GM23338 (cell line): ENCODE results near the gene RRP12. TPM values are rescaled to one million over a fixed set of nuclear protein-coding genes. Genes with fewer than 3 reads are reported as not detected.
A peak's percentile ranks its signal among the peaks of the same experiment; 100 is the strongest.
"Not testable (repeated sequence)": the region's sequence is repeated elsewhere in the genome, so short reads cannot be mapped to it uniquely, and the experiment has no call there.

Experiments
- ATAC-seq: fragments of 200-7000 bp; cut with Tn5 transposase; 3 replicates; pipeline ENCODE4 v1.9.1; 2020
- DNase-seq: peaks from one replicate; pipeline ENCODE4 v3.0.0-alpha.2; 2015; ENCODE audit warnings: low spot score
- H2AFZ ChIP-seq: fragments of 200-600 bp; sonication (generic); 2 replicates; pipeline ENCODE4 v1.8.0; 2016; ENCODE audit warnings: antibody characterized with exemption, mild to moderate bottlenecking, moderate library complexity
- H3F3A ChIP-seq: fragments of 200-600 bp; sonication (generic); replicated peaks from 2 replicates; pipeline ENCODE4 v1.8.0; 2017; ENCODE audit warnings: antibody characterized with exemption, mixed run types, low read depth
- H3K27ac ChIP-seq: fragments of 200-600 bp; sonication (generic); 2 replicates; pipeline ENCODE4 v1.6.1; 2016; ENCODE audit warnings: low read depth
- H3K27me3 ChIP-seq: fragments of 200-600 bp; sonication (generic); 2 replicates; pipeline ENCODE4 v1.8.0; 2016; ENCODE audit warnings: mild to moderate bottlenecking, mixed run types, moderate library complexity; ENCODE audit not compliant: insufficient read depth
- H3K36me3 ChIP-seq: fragments of 200-600 bp; sonication (generic); 2 replicates; pipeline ENCODE4 v1.8.0; 2016; ENCODE audit warnings: mild to moderate bottlenecking; ENCODE audit not compliant: insufficient read depth
- H3K4me1 ChIP-seq: fragments of 200-600 bp; sonication (generic); 2 replicates; pipeline ENCODE4 v1.8.0; 2016; ENCODE audit warnings: mild to moderate bottlenecking, moderate library complexity; ENCODE audit not compliant: insufficient read depth
- H3K4me2 ChIP-seq: fragments of 200-600 bp; sonication (generic); 2 replicates; pipeline ENCODE4 v1.7.1; 2017; ENCODE audit warnings: mixed run types
- H3K4me3 ChIP-seq: fragments of 200-600 bp; sonication (generic); 2 replicates; pipeline ENCODE4 v1.6.1; 2016; ENCODE audit warnings: mixed run types
- H3K79me2 ChIP-seq: fragments of 200-600 bp; sonication (generic); replicated peaks from 2 replicates; pipeline ENCODE4 v1.8.0; 2017; ENCODE audit warnings: mild to moderate bottlenecking; ENCODE audit not compliant: insufficient read depth
- H3K9me2 ChIP-seq: fragments of 200-600 bp; sonication (generic); 2 replicates; pipeline ENCODE4 v1.8.0; 2017; ENCODE audit not compliant: insufficient read depth
- H4K20me1 ChIP-seq: fragments of 200-600 bp; sonication (generic); replicated peaks from 2 replicates; pipeline ENCODE4 v1.8.0; 2017; ENCODE audit warnings: mild to moderate bottlenecking; ENCODE audit not compliant: insufficient read depth
- H3K27ac Mint-ChIP-seq: 2 replicates; pipeline ENCODE4 v1.8.0; 2020; ENCODE audit warnings: inconsistent platforms, mild to moderate bottlenecking, moderate library complexity, mixed read lengths
- H3K27me3 Mint-ChIP-seq: 3 replicates; pipeline ENCODE4 v1.8.0; 2022; ENCODE audit warnings: low read depth, mild to moderate bottlenecking, moderate library complexity, mixed read lengths, inconsistent platforms; ENCODE audit not compliant: insufficient read depth, poor library complexity
- H3K36me3 Mint-ChIP-seq: 3 replicates; pipeline ENCODE4 v1.8.0; 2021; ENCODE audit warnings: low read depth, mild to moderate bottlenecking, inconsistent platforms, moderate library complexity, mixed read lengths
- H3K4me1 Mint-ChIP-seq: 3 replicates; pipeline ENCODE4 v1.8.0; 2020; ENCODE audit warnings: mild to moderate bottlenecking, inconsistent platforms, mixed read lengths
- H3K4me3 Mint-ChIP-seq: 3 replicates; pipeline ENCODE4 v1.8.0; 2021; ENCODE audit warnings: moderate library complexity, mild to moderate bottlenecking, inconsistent platforms, mixed read lengths
- H3K9me3 Mint-ChIP-seq: 3 replicates; pipeline ENCODE4 v1.8.0; 2020; ENCODE audit warnings: moderate library complexity, mild to moderate bottlenecking, inconsistent platforms, mixed read lengths
- CTCF ChIP-seq, 2 experiments: fragments of 200-600 bp in 1 of 2; sonication (generic) in 1 of 2; conservative IDR thresholded peaks; 2 replicates each; pipeline versions ENCODE4 v1.5.1 to v1.6.1; 2016 to 2017; ENCODE audit warnings: antibody characterized with exemption in 2 of 2, low read depth in 2 of 2, mild to moderate bottlenecking in 2 of 2, moderate library complexity in 1 of 2
- EZH2 ChIP-seq: fragments of 200-600 bp; sonication (generic); IDR thresholded peaks from one replicate; pipeline ENCODE4 v1.8.0; 2017; ENCODE audit warnings: antibody characterized with exemption, mild to moderate bottlenecking, low read depth; ENCODE audit not compliant: unreplicated experiment
- EZH2phosphoT487 ChIP-seq: fragments of 200-600 bp; sonication (generic); IDR thresholded peaks from one replicate; pipeline ENCODE4 v1.8.1; 2018; ENCODE audit warnings: antibody characterized with exemption; ENCODE audit not compliant: unreplicated experiment
- JUNB ChIP-seq: IDR thresholded peaks from one replicate; pipeline ENCODE4 v1.6.1; 2016; ENCODE audit warnings: antibody characterized with exemption; ENCODE audit not compliant: unreplicated experiment
- NANOG ChIP-seq: IDR thresholded peaks from 2 replicates; pipeline ENCODE4 v1.6.1; 2016; ENCODE audit warnings: antibody characterized with exemption, borderline replicate concordance
- POLR2AphosphoS5 ChIP-seq: IDR thresholded peaks from 2 replicates; pipeline ENCODE4 v1.6.1; 2016; ENCODE audit warnings: antibody characterized with exemption, low read depth
- REST ChIP-seq: IDR thresholded peaks from one replicate; pipeline ENCODE4 v1.6.1; 2018; ENCODE audit warnings: antibody characterized with exemption; ENCODE audit not compliant: unreplicated experiment
- ZNF114 ChIP-seq: fragments of 250-450 bp; sonication (Bioruptor Pico); IDR thresholded peaks from 2 replicates; pipeline ENCODE4 v1.5.0; 2020; ENCODE audit warnings: mild to moderate bottlenecking, moderate library complexity
- ZNF331 ChIP-seq: fragments of 250-450 bp; sonication (Bioruptor Pico); IDR thresholded peaks from 2 replicates; pipeline ENCODE4 v1.5.0; 2020; ENCODE audit warnings: low read depth, mild to moderate bottlenecking, moderate library complexity
- ZNF462 ChIP-seq: fragments of 250-450 bp; sonication (Bioruptor Pico); IDR thresholded peaks from 2 replicates; pipeline ENCODE4 v1.5.0; 2020; ENCODE audit warnings: mild to moderate bottlenecking, moderate library complexity
- polyA plus RNA-seq: library from polyadenylated mRNA; unstranded; fragments of >200 nt; fragmentation: Nextera tagmentation; extraction: Ambion mirVana; gene quantifications from 2 replicates; pipeline ENCODE4 v1.2.1, GENCODE V29; 2016
- total RNA-seq: library from RNA; depleted of rRNA; stranded (reverse); fragments of >200 nt; shearing (Covaris generic); gene quantifications from 2 replicates; pipeline ENCODE4 v1.2.3, GENCODE V29; 2014

RRP12 gene
- total and polyA plus RNA-seq, 2 experiments from 2014 or later, result 53.4 to 62.6 TPM

- not testable (repeated sequence) for H3K4me3 Mint-ChIP-seq, H3K4me2 ChIP-seq, H3K27ac ChIP-seq, H3K4me3 ChIP-seq, H3K27ac Mint-ChIP-seq, H2AFZ ChIP-seq, DNase-seq, H3K9me2 ChIP-seq, ATAC-seq, H3K27me3 ChIP-seq, H3K9me3 Mint-ChIP-seq, H4K20me1 ChIP-seq, H3K36me3 ChIP-seq
- Mint-ChIP-seq H3K27me3 (peaks cover 21% of the 10 kb centered on the region), H3K4me1 (peaks cover 13% of the 10 kb centered on the region), H3K36me3 (peaks cover 20% of the 10 kb centered on the region)
- Histone ChIP-seq H3F3A (peaks cover 28% of the 10 kb centered on the region), H3K79me2 (peaks cover 27% of the 10 kb centered on the region), H3K4me1 (peaks cover 14% of the 10 kb centered on the region)
These were observed 22.6 kb upstream of the RRP12 start for GRCh38 chr10:97423757-97424098.

GRCh38 chr10:97416565-97416964, 15.4 kb upstream of the RRP12 start:
- H3K4me1 Mint-ChIP-seq, result peaks cover 31% of the 10 kb centered on the region
- no peak for DNase-seq
- Histone ChIP-seq H3K27ac (no peak overlapping the region), H3K4me3 (no peak overlapping the region), H4K20me1 (no peaks in the 10 kb centered on the region), H3K27me3 (no peaks in the 10 kb centered on the region), H3K79me2 (no peaks in the 10 kb centered on the region), H3K4me1 (peaks cover 12% of the 10 kb centered on the region), H3K9me2 (no peaks in the 10 kb centered on the region), H3K4me2 (no peak overlapping the region), H3K36me3 (no peaks in the 10 kb centered on the region), H3F3A (peaks cover 17% of the 10 kb centered on the region), H2AFZ (no peak overlapping the region; the same call in 1 of the 2 replicates)
- H3K27me3 Mint-ChIP-seq, result peaks cover 8% of the 10 kb centered on the region
- no peak for ATAC-seq
- 0 out of 2 replicates have a peak overlapping the region, but pooled peaks have one; percentile 75 for H3K27ac Mint-ChIP-seq
- H3K36me3 Mint-ChIP-seq, result no peaks in the 10 kb centered on the region
- no peak overlapping the region for H3K4me3 Mint-ChIP-seq
- H3K9me3 Mint-ChIP-seq, result no peaks in the 10 kb centered on the region
- no peak for TF ChIP-seq REST
- no peak for TF ChIP-seq EZH2phosphoT487
- no peak for TF ChIP-seq JUNB
- no peak for TF ChIP-seq CTCF (conservative IDR thresholded peaks at IDR 0.05; ENCODE audit: low read depth in 2 of 2)
- no peak for TF ChIP-seq ZNF331 (CRISPR knock-in tag)
- TF ChIP-seq POLR2AphosphoS5, result no peak
- no peak for TF ChIP-seq NANOG
- no peak for TF ChIP-seq ZNF462 (CRISPR knock-in tag)
- no peak for TF ChIP-seq EZH2
- no peak for TF ChIP-seq ZNF114 (CRISPR knock-in tag)
